Kidney epithelial cell (primary cell): Measurements from ENCODE around the gene DDX56. TPM values are rescaled to one million over a fixed set of nuclear protein-coding genes. Genes with fewer than 3 reads are reported as not detected.
"Not testable (repeated sequence)": the region's sequence is repeated elsewhere in the genome, so short reads cannot be mapped to it uniquely, and the experiment has no call there.

ENCODE experiments used
- DNase-seq: peaks from one replicate; pipeline ENCODE4 v3.0.0-alpha.2; 2010; ENCODE audit warnings: low read depth
- H3K27me3 ChIP-seq: 2 replicates; pipeline ENCODE4 v1.6.0; 2011; ENCODE audit warnings: low read length; ENCODE audit not compliant: control insufficient read depth, insufficient read depth
- H3K36me3 ChIP-seq: 2 replicates; pipeline ENCODE4 v1.5.1; 2011; ENCODE audit warnings: low read length; ENCODE audit not compliant: control insufficient read depth, insufficient read depth
- H3K4me3 ChIP-seq: 2 replicates; pipeline ENCODE4 v1.5.1; 2011; ENCODE audit warnings: low read depth, mild to moderate bottlenecking, control low read depth, low read length
- CTCF ChIP-seq: IDR thresholded peaks from 2 replicates; pipeline ENCODE4 v1.5.1; 2011; ENCODE audit warnings: mild to moderate bottlenecking, moderate library complexity, low read length, control low read depth, inconsistent platforms; ENCODE audit not compliant: insufficient read depth, poor library complexity, severe bottlenecking
- total RNA-seq: library from RNA; depleted of rRNA; stranded (reverse); fragments of >200 nt; gene quantifications from 2 replicates; pipeline ENCODE4 v1.2.3, GENCODE V29; 2015

DDX56 gene
- total RNA-seq, 1 donor from 2014 or later: 67.9 TPM

GRCh38 chr7:44565795-44566559 is 7.7 kb downstream of the DDX56 start:
- no peak for DNase-seq
- Histone ChIP-seq H3K36me3 (peaks cover 8% of the 10 kb centered on the region), H3K27me3 (no peaks in the 10 kb centered on the region), H3K4me3 (no peak overlapping the region)
- TF ChIP-seq CTCF: no peak

DNA sequence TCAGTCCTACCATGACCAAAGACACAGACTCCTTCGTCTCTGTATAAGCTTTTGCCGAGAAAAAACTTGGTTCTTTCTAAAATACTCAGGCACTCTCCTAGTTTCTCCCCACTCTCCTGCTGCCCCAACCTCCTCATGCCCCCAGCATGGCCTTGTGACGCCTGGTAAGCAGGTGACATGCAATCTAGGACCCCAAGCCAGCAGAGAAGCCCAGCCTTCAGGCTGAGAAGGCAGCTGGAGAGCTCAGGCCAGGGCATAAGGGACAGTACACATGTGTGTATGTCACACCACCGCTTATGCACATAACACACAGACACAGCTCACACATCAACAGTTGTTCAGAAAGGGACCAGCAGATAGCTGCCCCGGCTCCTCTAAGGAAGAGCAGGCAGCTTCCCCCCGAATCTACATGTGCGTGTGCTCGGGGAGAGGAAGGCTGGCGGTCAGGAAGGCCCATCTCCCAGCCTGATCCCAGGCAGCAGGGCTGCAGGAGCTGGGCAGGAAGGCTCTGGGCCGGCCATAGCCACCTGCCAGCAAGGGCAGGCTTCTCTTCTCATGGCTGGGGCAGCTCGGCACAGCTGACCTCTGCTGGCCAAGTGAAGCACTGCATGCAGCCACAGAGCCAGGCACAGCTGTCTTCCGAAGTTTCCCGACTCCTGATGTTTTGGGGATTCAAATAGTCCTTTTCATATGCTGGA is 8.5 kb downstream of the DDX56 start:
- Histone ChIP-seq H3K36me3 (peaks cover 8% of the 10 kb centered on the region), H3K27me3 (no peaks in the 10 kb centered on the region), H3K4me3 (no peak overlapping the region)
- DNase-seq: no peak
- TF ChIP-seq CTCF: peak; percentile 97

DNA sequence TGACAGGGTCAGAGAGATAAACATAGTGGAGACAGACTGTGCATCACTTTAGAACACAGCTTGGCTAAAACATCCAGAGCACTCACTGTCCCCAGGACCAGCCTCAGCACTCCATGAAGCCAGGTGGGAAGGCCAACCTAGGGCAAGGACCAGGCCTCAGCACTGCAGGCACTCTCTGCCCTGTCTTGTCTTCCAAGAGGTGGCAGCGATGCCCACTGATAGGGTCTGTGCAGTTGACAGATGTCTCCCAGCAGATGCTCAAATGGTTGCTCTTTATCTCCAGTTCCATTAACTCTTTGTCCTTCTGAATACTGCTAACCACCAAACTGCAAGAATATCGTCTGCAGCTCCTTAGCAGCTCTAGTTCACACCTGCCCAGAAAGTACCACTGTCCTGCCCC is 9.1 kb downstream of the DDX56 start:
- H3K27me3 ChIP-seq: no peaks in the 10 kb centered on the region
- H3K36me3 ChIP-seq: peaks cover 6% of the 10 kb centered on the region
- TF ChIP-seq CTCF: no peak
- no peak for DNase-seq
- H3K4me3 ChIP-seq: no peak overlapping the region

DNA sequence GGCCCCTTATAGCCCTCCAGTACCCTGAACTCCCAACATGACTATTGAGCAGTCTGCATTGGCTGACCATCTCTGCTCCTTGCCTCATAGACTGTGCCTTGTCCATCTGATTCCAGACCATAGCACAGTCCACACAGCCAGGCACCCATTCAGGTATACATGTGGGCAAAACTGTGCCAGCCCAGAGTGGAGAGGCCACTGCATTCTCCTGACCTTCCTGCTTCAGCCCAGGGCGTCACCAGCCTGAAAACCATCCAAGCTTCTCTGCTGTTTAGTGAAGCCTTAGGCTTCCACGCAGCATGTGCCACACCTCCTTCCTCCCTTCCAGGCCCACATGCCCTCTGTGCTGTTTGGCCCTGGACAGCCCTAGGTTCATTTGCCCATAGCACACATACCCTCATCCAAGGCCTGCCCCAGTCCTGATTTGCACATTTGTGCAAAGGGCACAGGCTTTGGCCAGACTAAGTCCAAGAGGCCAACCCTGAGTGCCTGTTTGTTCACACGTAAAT is 10.5 kb downstream of the DDX56 start:
- Histone ChIP-seq H3K36me3 (peaks cover 6% of the 10 kb centered on the region), H3K27me3 (no peaks in the 10 kb centered on the region), H3K4me3 (no peak overlapping the region)
- TF ChIP-seq CTCF: no peak
- no peak for DNase-seq

DNA sequence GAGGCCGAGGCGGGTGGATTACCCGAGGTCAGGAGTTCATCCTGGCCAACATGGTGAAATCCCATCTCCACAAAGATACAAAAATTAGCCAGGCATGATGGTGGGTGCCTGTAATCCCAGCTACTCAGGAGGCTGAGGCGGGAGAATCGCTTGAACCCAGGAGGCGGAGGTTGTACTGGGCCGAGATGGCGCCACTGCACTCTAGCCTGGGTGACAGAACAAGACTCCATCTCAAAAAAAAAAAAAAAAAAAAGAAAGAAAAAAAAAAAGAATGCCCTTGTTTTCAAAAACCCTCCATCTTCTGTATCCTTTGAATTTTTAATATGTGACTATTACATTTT is 11.1 kb downstream of the DDX56 start:
- H3K4me3 ChIP-seq, H3K27me3 ChIP-seq, DNase-seq, H3K36me3 ChIP-seq: not testable (repeated sequence)

GRCh38 chr7:44561962-44562621 is 11.6 kb downstream of the DDX56 start:
- DNase-seq: no peak

More at GRCh38 chr7:44561962-44562621, 11.6 kb downstream of the DDX56 start:
- Histone ChIP-seq H3K4me3 (no peak overlapping the region), H3K27me3 (no peaks in the 10 kb centered on the region), H3K36me3 (peaks cover 6% of the 10 kb centered on the region)
- no peak for TF ChIP-seq CTCF
